ENCODE measurements around the gene ANKHD1.

Gene ANKHD1

GRCh38 chr5:140550147-140551079 is 148.8 kb downstream of the ANKHD1 start:
- no peak for DNase-seq (ENCODE audit: low read depth in 1 of 2, low spot score in 1 of 2)

GRCh38 chr5:140551872-140552271 is 150.2 kb downstream of the ANKHD1 start:
- no peak overlapping the region for H3K27ac ChIP-seq (replicated peaks)

More at GRCh38 chr5:140550147-140551079, 148.8 kb downstream of the ANKHD1 start:
- Histone ChIP-seq H3K27me3 (ENCODE audit: insufficient read depth, poor library complexity, severe bottlenecking) (no peaks in the 10 kb centered on the region), H3K4me3 (replicated peaks; ENCODE audit: insufficient read depth, low read length) (no peak overlapping the region), H3K27ac (replicated peaks) (no peak overlapping the region)
- TF ChIP-seq CTCF (IDR thresholded peaks at IDR 0.05; ENCODE audit: insufficient read depth, low read length): no peak
- no peak; the same call in none of the 2 replicates for TF ChIP-seq POLR2AphosphoS5 (IDR thresholded peaks at IDR 0.05; ENCODE audit: low read depth)
- no peak for TF ChIP-seq SPI1 (IDR thresholded peaks at IDR 0.05; ENCODE audit: borderline replicate concordance, low read depth)
- TF ChIP-seq GABPA (IDR thresholded peaks at IDR 0.05; ENCODE audit: low read depth): no peak
- TF ChIP-seq, protein P1, sequence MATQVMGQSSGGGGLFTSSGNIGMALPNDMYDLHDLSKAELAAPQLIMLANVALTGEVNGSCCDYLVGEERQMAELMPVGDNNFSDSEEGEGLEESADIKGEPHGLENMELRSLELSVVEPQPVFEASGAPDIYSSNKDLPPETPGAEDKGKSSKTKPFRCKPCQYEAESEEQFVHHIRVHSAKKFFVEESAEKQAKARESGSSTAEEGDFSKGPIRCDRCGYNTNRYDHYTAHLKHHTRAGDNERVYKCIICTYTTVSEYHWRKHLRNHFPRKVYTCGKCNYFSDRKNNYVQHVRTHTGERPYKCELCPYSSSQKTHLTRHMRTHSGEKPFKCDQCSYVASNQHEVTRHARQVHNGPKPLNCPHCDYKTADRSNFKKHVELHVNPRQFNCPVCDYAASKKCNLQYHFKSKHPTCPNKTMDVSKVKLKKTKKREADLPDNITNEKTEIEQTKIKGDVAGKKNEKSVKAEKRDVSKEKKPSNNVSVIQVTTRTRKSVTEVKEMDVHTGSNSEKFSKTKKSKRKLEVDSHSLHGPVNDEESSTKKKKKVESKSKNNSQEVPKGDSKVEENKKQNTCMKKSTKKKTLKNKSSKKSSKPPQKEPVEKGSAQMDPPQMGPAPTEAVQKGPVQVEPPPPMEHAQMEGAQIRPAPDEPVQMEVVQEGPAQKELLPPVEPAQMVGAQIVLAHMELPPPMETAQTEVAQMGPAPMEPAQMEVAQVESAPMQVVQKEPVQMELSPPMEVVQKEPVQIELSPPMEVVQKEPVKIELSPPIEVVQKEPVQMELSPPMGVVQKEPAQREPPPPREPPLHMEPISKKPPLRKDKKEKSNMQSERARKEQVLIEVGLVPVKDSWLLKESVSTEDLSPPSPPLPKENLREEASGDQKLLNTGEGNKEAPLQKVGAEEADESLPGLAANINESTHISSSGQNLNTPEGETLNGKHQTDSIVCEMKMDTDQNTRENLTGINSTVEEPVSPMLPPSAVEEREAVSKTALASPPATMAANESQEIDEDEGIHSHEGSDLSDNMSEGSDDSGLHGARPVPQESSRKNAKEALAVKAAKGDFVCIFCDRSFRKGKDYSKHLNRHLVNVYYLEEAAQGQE (IDR thresholded peaks at IDR 0.05; ENCODE audit: insufficient replicate concordance, low read depth): no peak

DNA sequence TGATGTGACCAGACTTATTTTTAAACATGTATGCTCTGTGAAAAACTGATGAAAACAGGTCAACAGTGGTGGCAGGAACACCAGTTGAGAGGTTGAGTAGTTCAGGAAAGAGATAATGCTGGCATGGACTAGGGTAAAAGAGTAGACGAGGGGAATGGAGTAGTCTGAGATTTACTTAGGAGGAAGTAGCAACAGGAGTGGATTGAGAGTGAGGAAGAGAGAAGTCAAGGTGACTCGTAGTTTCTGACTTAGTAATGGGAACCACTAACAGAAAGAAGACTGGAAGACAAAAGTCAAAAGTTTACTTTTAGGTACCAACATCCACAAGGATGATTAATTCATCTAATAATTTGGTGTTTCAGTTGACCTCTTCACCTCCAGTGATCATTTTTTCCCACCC is 152.0 kb downstream of the ANKHD1 start:
- H3K27me3 ChIP-seq (ENCODE audit: insufficient read depth, poor library complexity, severe bottlenecking): no peaks in the 10 kb centered on the region
- TF ChIP-seq SPI1 (IDR thresholded peaks at IDR 0.05; ENCODE audit: borderline replicate concordance, low read depth) (peak; percentile 23; the same call in 1 of the 2 replicates), POLR2AphosphoS5 (IDR thresholded peaks at IDR 0.05; ENCODE audit: low read depth) (peak; percentile 12; the same call in 1 of the 2 replicates)
- TF ChIP-seq, protein P1 (IDR thresholded peaks at IDR 0.05; ENCODE audit: insufficient replicate concordance, low read depth): no peak
- no peak overlapping the region for H3K27ac ChIP-seq (replicated peaks)
- no peak overlapping the region for H3K4me3 ChIP-seq (replicated peaks; ENCODE audit: insufficient read depth, low read length)
- DNase-seq (ENCODE audit: low read depth in 1 of 2, low spot score in 1 of 2): no peak

More at GRCh38 chr5:140551872-140552271, 150.2 kb downstream of the ANKHD1 start:
- DNase-seq (ENCODE audit: low read depth in 1 of 2, low spot score in 1 of 2): no peak
- Histone ChIP-seq H3K4me3 (replicated peaks; ENCODE audit: insufficient read depth, low read length) (no peak overlapping the region), H3K27me3 (ENCODE audit: insufficient read depth, poor library complexity, severe bottlenecking) (no peaks in the 10 kb centered on the region)
- TF ChIP-seq, protein P1 (IDR thresholded peaks at IDR 0.05; ENCODE audit: insufficient replicate concordance, low read depth): no peak
- no peak for TF ChIP-seq CTCF (IDR thresholded peaks at IDR 0.05; ENCODE audit: insufficient read depth, low read length)
